ENCODE measurements around the gene BAIAP2. TPM values are rescaled to one million over a fixed set of nuclear protein-coding genes. Genes with fewer than 3 reads are reported as not detected.
A peak's percentile ranks its signal among the peaks of the same experiment; 100 is the strongest.

BAIAP2 gene
- total and polyA plus RNA-seq, 2 of the 13 experiments (the other 11 are each of a cell fraction or from before 2014, with no cell fraction given), result 22.5 to 24.0 TPM

GRCh38 chr17:81142301-81143199 is 107.6 kb downstream of the BAIAP2 start (continued):
- no peak for TF ChIP-seq ZNF784 (CRISPR knock-in tag; IDR thresholded peaks at IDR 0.05; ENCODE audit: borderline replicate concordance)
- TF ChIP-seq NCOA2 (CRISPR knock-in tag; IDR thresholded peaks at IDR 0.05), result no peak; the same call in 1 of the 2 replicates
- peak; percentile 35; the same call in 1 of the 2 replicates for TF ChIP-seq HDAC2 (CRISPR knock-in tag; IDR thresholded peaks at IDR 0.05)
- TF ChIP-seq ARID2 (CRISPR knock-in tag; IDR thresholded peaks at IDR 0.05; ENCODE audit: borderline replicate concordance), result no peak
- TF ChIP-seq, protein P1, sequence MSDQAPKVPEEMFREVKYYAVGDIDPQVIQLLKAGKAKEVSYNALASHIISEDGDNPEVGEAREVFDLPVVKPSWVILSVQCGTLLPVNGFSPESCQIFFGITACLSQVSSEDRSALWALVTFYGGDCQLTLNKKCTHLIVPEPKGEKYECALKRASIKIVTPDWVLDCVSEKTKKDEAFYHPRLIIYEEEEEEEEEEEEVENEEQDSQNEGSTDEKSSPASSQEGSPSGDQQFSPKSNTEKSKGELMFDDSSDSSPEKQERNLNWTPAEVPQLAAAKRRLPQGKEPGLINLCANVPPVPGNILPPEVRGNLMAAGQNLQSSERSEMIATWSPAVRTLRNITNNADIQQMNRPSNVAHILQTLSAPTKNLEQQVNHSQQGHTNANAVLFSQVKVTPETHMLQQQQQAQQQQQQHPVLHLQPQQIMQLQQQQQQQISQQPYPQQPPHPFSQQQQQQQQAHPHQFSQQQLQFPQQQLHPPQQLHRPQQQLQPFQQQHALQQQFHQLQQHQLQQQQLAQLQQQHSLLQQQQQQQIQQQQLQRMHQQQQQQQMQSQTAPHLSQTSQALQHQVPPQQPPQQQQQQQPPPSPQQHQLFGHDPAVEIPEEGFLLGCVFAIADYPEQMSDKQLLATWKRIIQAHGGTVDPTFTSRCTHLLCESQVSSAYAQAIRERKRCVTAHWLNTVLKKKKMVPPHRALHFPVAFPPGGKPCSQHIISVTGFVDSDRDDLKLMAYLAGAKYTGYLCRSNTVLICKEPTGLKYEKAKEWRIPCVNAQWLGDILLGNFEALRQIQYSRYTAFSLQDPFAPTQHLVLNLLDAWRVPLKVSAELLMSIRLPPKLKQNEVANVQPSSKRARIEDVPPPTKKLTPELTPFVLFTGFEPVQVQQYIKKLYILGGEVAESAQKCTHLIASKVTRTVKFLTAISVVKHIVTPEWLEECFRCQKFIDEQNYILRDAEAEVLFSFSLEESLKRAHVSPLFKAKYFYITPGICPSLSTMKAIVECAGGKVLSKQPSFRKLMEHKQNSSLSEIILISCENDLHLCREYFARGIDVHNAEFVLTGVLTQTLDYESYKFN (CRISPR knock-in tag; conservative IDR thresholded peaks at IDR 0.05), result no peak
- 0 out of 2 replicates have a peak, but pooled peaks have one; percentile 26 for TF ChIP-seq GPN1 (CRISPR knock-in tag; IDR thresholded peaks at IDR 0.05; ENCODE audit: borderline replicate concordance)
- TF ChIP-seq FOXA3 (CRISPR knock-in tag; IDR thresholded peaks at IDR 0.05), result peak; percentile 56
- TF ChIP-seq, protein P2, sequence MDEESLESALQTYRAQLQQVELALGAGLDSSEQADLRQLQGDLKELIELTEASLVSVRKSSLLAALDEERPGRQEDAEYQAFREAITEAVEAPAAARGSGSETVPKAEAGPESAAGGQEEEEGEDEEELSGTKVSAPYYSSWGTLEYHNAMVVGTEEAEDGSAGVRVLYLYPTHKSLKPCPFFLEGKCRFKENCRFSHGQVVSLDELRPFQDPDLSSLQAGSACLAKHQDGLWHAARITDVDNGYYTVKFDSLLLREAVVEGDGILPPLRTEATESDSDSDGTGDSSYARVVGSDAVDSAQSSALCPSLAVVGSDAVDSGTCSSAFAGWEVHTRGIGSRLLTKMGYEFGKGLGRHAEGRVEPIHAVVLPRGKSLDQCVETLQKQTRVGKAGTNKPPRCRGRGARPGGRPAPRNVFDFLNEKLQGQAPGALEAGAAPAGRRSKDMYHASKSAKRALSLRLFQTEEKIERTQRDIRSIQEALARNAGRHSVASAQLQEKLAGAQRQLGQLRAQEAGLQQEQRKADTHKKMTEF (CRISPR knock-in tag; IDR thresholded peaks at IDR 0.05), result peak; percentile 31; the same call in 1 of the 2 replicates
- TF ChIP-seq HOXA3 (CRISPR knock-in tag; IDR thresholded peaks at IDR 0.05), result peak; percentile 49; the same call in 1 of the 2 replicates
- TF ChIP-seq FOXA1 (IDR thresholded peaks at IDR 0.05), result no peak
- TF ChIP-seq FOXA1 (CRISPR knock-in tag; IDR thresholded peaks at IDR 0.05), result peak; percentile 61
- peak; percentile 48; the same call in 1 of the 2 replicates for TF ChIP-seq AHR (CRISPR knock-in tag; IDR thresholded peaks at IDR 0.05)
- 0 out of 2 replicates have a peak, but pooled peaks have one; percentile 3 for TF ChIP-seq BHLHE40 (IDR thresholded peaks at IDR 0.05; ENCODE audit: low read length)
- no peak for TF ChIP-seq DZIP1 (CRISPR knock-in tag; IDR thresholded peaks at IDR 0.05)
- TF ChIP-seq CBFB (CRISPR knock-in tag; IDR thresholded peaks at IDR 0.05), result 0 out of 2 replicates have a peak, but pooled peaks have one; percentile 40
- TF ChIP-seq MEIS1 (CRISPR knock-in tag; IDR thresholded peaks at IDR 0.05; ENCODE audit: borderline replicate concordance), result 0 out of 2 replicates have a peak, but pooled peaks have one; percentile 36
